ENCODE data around the gene CHST15. TPM values are rescaled to one million over a fixed set of nuclear protein-coding genes. Genes with fewer than 3 reads are reported as not detected.

CHST15 gene
- total and polyA plus RNA-seq, 4 donors = 5.4 to 45.3 (median 36.7) TPM

GRCh38 chr10:124088915-124089314 is 4.5 kb downstream of the CHST15 start:
- peak in 1 of 3 donors; percentile 48 for DNase-seq
- Histone ChIP-seq H3K27ac (ENCODE audit: low read depth in 1 of 2, low read length in 1 of 2) (no peak overlapping the region), H3K36me3 (ENCODE audit: control insufficient read depth in 4 of 4, insufficient read depth in 4 of 4, low read length in 4 of 4) (no peaks in the 10 kb centered on the region), H3K9me3 (ENCODE audit: control insufficient read depth in 4 of 4, insufficient read depth in 3 of 4, low read length in 3 of 4) (no peaks in the 10 kb centered on the region), H3K4me1 (ENCODE audit: control insufficient read depth in 5 of 5, insufficient read depth in 5 of 5, low read length in 5 of 5) (peaks cover 0 to 33% (median 5%) of the 10 kb centered on the region in 5 donors), H3K27me3 (ENCODE audit: control insufficient read depth in 3 of 3, insufficient read depth in 3 of 3, low read length in 2 of 3) (peaks cover 0 to 15% (median 8%) of the 10 kb centered on the region in 3 donors), H3K4me3 (no peak overlapping the region), H3K9ac (ENCODE audit: insufficient read depth in 1 of 2, low read length in 2 of 2) (no peak overlapping the region)
- TF ChIP-seq, protein P1, sequence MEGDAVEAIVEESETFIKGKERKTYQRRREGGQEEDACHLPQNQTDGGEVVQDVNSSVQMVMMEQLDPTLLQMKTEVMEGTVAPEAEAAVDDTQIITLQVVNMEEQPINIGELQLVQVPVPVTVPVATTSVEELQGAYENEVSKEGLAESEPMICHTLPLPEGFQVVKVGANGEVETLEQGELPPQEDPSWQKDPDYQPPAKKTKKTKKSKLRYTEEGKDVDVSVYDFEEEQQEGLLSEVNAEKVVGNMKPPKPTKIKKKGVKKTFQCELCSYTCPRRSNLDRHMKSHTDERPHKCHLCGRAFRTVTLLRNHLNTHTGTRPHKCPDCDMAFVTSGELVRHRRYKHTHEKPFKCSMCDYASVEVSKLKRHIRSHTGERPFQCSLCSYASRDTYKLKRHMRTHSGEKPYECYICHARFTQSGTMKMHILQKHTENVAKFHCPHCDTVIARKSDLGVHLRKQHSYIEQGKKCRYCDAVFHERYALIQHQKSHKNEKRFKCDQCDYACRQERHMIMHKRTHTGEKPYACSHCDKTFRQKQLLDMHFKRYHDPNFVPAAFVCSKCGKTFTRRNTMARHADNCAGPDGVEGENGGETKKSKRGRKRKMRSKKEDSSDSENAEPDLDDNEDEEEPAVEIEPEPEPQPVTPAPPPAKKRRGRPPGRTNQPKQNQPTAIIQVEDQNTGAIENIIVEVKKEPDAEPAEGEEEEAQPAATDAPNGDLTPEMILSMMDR (IDR thresholded peaks at IDR 0.05; ENCODE audit: control extremely low read depth, extremely low read depth) = no peak
- 74 to 93% methylated on average over 2 of the region's 2 CpGs for WGBS, 2 donors
- ATAC-seq (ENCODE audit: insufficient read depth, low FRiP score) = no peak

DNA sequence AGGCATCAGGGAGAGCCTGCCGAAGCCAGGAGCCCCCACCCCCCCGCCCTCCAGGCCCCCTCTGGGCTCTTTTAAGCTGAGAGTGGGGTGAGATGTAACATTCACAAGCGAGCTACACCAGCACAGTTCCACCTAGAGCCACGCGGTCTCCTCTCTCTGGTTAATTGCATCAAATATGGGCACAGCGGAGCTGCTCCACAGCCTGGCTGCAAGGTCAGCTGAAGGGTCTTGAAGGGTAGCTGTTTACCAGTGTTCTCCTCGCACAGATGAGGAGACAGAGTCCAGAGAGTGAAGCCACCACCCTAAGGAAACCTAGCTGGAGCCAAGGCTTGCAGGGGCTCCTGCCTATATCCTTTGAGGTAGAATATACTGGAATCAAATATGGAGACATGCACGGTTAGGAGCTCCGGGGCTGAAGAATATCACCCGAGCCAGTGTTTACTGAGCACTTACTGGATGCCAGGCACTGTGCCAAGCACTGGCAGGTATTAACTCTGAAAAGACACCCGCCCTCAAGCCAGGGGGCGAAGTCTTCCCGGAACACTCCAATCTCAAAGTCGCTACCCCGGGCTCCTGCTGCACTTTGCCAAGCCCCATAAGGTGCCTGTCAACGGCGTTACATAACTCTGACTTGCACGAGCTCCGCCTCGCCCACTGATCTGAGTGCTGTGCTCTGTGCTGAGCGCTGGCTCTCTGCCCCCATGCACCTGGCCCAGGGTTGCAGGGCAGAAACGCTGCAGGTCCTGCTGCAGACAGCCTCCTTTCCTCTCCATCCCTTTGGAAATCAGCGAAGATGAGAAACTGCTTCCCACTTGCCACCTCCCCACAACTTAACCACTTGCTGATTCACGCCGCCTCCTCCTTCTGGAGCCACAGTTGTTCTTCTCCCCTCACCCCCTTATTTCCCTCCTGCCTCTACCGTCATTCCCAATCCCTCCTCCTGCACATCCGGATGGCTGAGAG is 5.4 kb downstream of the CHST15 start:
- DNase-seq (peak in 1 of 3 donors; percentile 65), ATAC-seq (ENCODE audit: insufficient read depth, low FRiP score) (peak; percentile 9)
- Histone ChIP-seq H3K36me3 (ENCODE audit: control insufficient read depth in 4 of 4, insufficient read depth in 4 of 4, low read length in 4 of 4) (no peaks in the 10 kb centered on the region), H3K27ac (ENCODE audit: low read depth in 1 of 2, low read length in 1 of 2) (peak overlapping the region in 1 of 2 donors; percentile 17), H3K9ac (ENCODE audit: insufficient read depth in 1 of 2, low read length in 2 of 2) (no peak overlapping the region), H3K9me3 (ENCODE audit: control insufficient read depth in 4 of 4, insufficient read depth in 3 of 4, low read length in 3 of 4) (no peaks in the 10 kb centered on the region), H3K4me3 (no peak overlapping the region), H3K27me3 (ENCODE audit: control insufficient read depth in 3 of 3, insufficient read depth in 3 of 3, low read length in 2 of 3) (peaks cover 0 to 9% (median 5%) of the 10 kb centered on the region in 3 donors), H3K4me1 (ENCODE audit: control insufficient read depth in 5 of 5, insufficient read depth in 5 of 5, low read length in 5 of 5) (peaks cover 0 to 29% (median 5%) of the 10 kb centered on the region in 5 donors)
- WGBS, 2 donors = 71 to 85% methylated on average over 27 of the region's 27 CpGs
- TF ChIP-seq, protein P1 (IDR thresholded peaks at IDR 0.05; ENCODE audit: control extremely low read depth, extremely low read depth) = no peak

- Histone ChIP-seq H3K4me3 (no peak overlapping the region), H3K27ac (ENCODE audit: low read depth in 1 of 2, low read length in 1 of 2) (peak overlapping the region in 1 of 2 donors; percentile 15), H3K9ac (ENCODE audit: insufficient read depth in 1 of 2, low read length in 2 of 2) (no peak overlapping the region), H3K27me3 (ENCODE audit: control insufficient read depth in 3 of 3, insufficient read depth in 3 of 3, low read length in 2 of 3) (peaks cover 0 to 5% (median 5%) of the 10 kb centered on the region in 3 donors), H3K4me1 (ENCODE audit: control insufficient read depth in 5 of 5, insufficient read depth in 5 of 5, low read length in 5 of 5) (peaks cover 0 to 29% (median 4%) of the 10 kb centered on the region in 5 donors), H3K9me3 (ENCODE audit: control insufficient read depth in 4 of 4, insufficient read depth in 3 of 4, low read length in 3 of 4) (no peaks in the 10 kb centered on the region), H3K36me3 (ENCODE audit: control insufficient read depth in 4 of 4, insufficient read depth in 4 of 4, low read length in 4 of 4) (no peaks in the 10 kb centered on the region)
- ATAC-seq (ENCODE audit: insufficient read depth, low FRiP score) (no peak), DNase-seq (no peak)
- TF ChIP-seq, protein P1 (IDR thresholded peaks at IDR 0.05; ENCODE audit: control extremely low read depth, extremely low read depth) = no peak
- 88 to 89% methylated on average over 18 of the region's 18 CpGs for WGBS, 2 donors
Observed at GRCh38 chr10:124086787-124087671, 6.4 kb downstream of the CHST15 start.
